K562 (cell line): ENCODE results near the gene VPS13D. TPM values are rescaled to one million over a fixed set of nuclear protein-coding genes. Genes with fewer than 3 reads are reported as not detected.
A peak's percentile ranks its signal among the peaks of the same experiment; 100 is the strongest.

Experiments used
- CBFA2T2 ChIP-seq: fragments of 450-650 bp; conservative IDR thresholded peaks from 2 replicates; pipeline ENCODE4 v1.6.1; 2017; ENCODE audit warnings: mild to moderate bottlenecking
- CREM ChIP-seq: IDR thresholded peaks from 2 replicates; pipeline ENCODE4 v1.6.1; 2014; ENCODE audit warnings: antibody characterized with exemption, low read depth
- FOXA1 ChIP-seq: fragments of 450-650 bp; IDR thresholded peaks from 2 replicates; pipeline ENCODE4 v1.6.1; 2016; ENCODE audit warnings: mild to moderate bottlenecking, borderline replicate concordance
- FOXO4 ChIP-seq: fragments of 450-650 bp; formaldehyde crosslinking; IDR thresholded peaks from 2 replicates; pipeline ENCODE4 v1.4.0; 2020; ENCODE audit warnings: mild to moderate bottlenecking, moderate library complexity
- KLF16 ChIP-seq: IDR thresholded peaks from 2 replicates; pipeline ENCODE4 v1.6.1; 2016; ENCODE audit warnings: antibody characterized with exemption
- LEF1 ChIP-seq: fragments of 450-650 bp; IDR thresholded peaks from 2 replicates; pipeline ENCODE4 v1.6.1; 2016; ENCODE audit warnings: mild to moderate bottlenecking
- MAZ ChIP-seq, 2 experiments: fragments of 450-650 bp in 1 of 2; sonication (generic) in 1 of 2; formaldehyde crosslinking; IDR thresholded peaks in 1 of 2; conservative IDR thresholded peaks in 1 of 2; 2 replicates each; pipeline versions ENCODE4 v1.4.0 to v1.5.0; 2020; ENCODE audit warnings: mild to moderate bottlenecking in 1 of 2, missing genetic modification reagents in 1 of 2
- MCM2 ChIP-seq: fragments of 450-650 bp; IDR thresholded peaks from 2 replicates; pipeline ENCODE4 v1.6.1; 2017; ENCODE audit warnings: low read depth, mild to moderate bottlenecking
- NEUROD1 ChIP-seq: fragments of 150-350 bp; IDR thresholded peaks from 2 replicates; pipeline ENCODE4 v1.6.1; 2014; ENCODE audit warnings: borderline replicate concordance, low read length, low read depth; ENCODE audit not compliant: partially characterized antibody
- NR2C2 ChIP-seq, 2 experiments: fragments of 200-800 bp in 1 of 2; sonication (Bioruptor generic) in 1 of 2; sonication (generic) in 1 of 2; formaldehyde crosslinking in 1 of 2; IDR thresholded peaks; 2 replicates each; pipeline versions ENCODE4 v1.6.1 to v1.8.0; 2016 to 2022; ENCODE audit warnings: mild to moderate bottlenecking in 1 of 2, missing compliant biosample characterization in 1 of 2, missing genetic modification characterization in 1 of 2, missing genetic modification reagents in 1 of 2
- NR4A1 ChIP-seq, 2 experiments: fragments of 250-450 bp in 1 of 2; fragments of 450-650 bp in 1 of 2; sonication (Bioruptor Pico) in 1 of 2; IDR thresholded peaks; 2 replicates each; pipeline versions ENCODE4 v1.4.0 to v1.6.1; 2016 to 2020; ENCODE audit warnings: mild to moderate bottlenecking in 2 of 2, missing compliant biosample characterization in 1 of 2, missing genetic modification characterization in 1 of 2, moderate library complexity in 1 of 2
- SPI1 ChIP-seq: IDR thresholded peaks from 2 replicates; pipeline ENCODE4 v1.6.1; 2011; ENCODE audit warnings: low read depth, low read length, control low read depth, borderline replicate concordance
- ZNF239 ChIP-seq: fragments of 250-450 bp; sonication (Bioruptor Pico); IDR thresholded peaks from 2 replicates; pipeline ENCODE4 v1.4.0; 2020; ENCODE audit warnings: mild to moderate bottlenecking
- polyA plus RNA-seq, 8 experiments: library from polyadenylated mRNA; depleted of rRNA in 4 of 8; stranded (reverse) in 5 of 8; unstranded in 3 of 8; fragments of >200 nt; fragmentation: Nextera tagmentation in 2 of 8; fragmentation: Illumina TruSeq in 1 of 8; extraction: Ambion mirVana in 2 of 8; extraction: Trizol in 1 of 8; gene quantifications; 2 replicates each; pipeline versions ENCODE4 v1.2.1 to v1.2.3, GENCODE V29; 2011 to 2014; ENCODE audit warnings: inconsistent platforms in 1 of 8, missing spikeins in 1 of 8
- total RNA-seq, 7 experiments: library from RNA; depleted of rRNA in 6 of 7; stranded (reverse); fragments of >200 nt in 6 of 7; fragmentation: Illumina TruSeq in 2 of 7; extraction: Trizol in 2 of 7; gene quantifications; 2 replicates each; pipeline versions ENCODE4 v1.2.1 to v1.2.3, GENCODE V29; 2011 to 2021; ENCODE audit warnings: low replicate concordance in 1 of 7
- TF ChIP-seq, protein P1 (sequence below): fragments of 250-450 bp; sonication (Bioruptor Pico); IDR thresholded peaks from 2 replicates; pipeline ENCODE4 v1.4.0; 2020; ENCODE audit warnings: mild to moderate bottlenecking, moderate library complexity
- TF ChIP-seq, protein P2 (sequence below): IDR thresholded peaks from 3 replicates; pipeline ENCODE4 v1.6.1; 2011; ENCODE audit warnings: borderline replicate concordance, mild to moderate bottlenecking; ENCODE audit not compliant: insufficient read length, insufficient read depth
- TF ChIP-seq, protein P3 (sequence below): fragments of 250-450 bp; sonication (Bioruptor Pico); IDR thresholded peaks from 2 replicates; pipeline ENCODE4 v1.5.0; 2021; ENCODE audit warnings: mild to moderate bottlenecking, borderline replicate concordance
- TF ChIP-seq, protein P4 (sequence below): fragments of 450-650 bp; conservative IDR thresholded peaks from 2 replicates; pipeline ENCODE4 v1.6.1; 2016; ENCODE audit warnings: missing genetic modification characterization, low read depth, mild to moderate bottlenecking, control low read depth, missing compliant biosample characterization

The VPS13D gene
- total and polyA plus RNA-seq, 9 of the 15 experiments (the other 6 are each of a cell fraction or from before 2014, with no cell fraction given): 6.1 to 51.5 (median 38.5) TPM

GRCh38 chr1:12541274-12542137 lies 311.7 kb downstream of the VPS13D start (continued):
- no peak for TF ChIP-seq FOXO4
- TF ChIP-seq SPI1: peak; percentile 19; the same call in 1 of the 2 replicates
- TF ChIP-seq, protein P1, sequence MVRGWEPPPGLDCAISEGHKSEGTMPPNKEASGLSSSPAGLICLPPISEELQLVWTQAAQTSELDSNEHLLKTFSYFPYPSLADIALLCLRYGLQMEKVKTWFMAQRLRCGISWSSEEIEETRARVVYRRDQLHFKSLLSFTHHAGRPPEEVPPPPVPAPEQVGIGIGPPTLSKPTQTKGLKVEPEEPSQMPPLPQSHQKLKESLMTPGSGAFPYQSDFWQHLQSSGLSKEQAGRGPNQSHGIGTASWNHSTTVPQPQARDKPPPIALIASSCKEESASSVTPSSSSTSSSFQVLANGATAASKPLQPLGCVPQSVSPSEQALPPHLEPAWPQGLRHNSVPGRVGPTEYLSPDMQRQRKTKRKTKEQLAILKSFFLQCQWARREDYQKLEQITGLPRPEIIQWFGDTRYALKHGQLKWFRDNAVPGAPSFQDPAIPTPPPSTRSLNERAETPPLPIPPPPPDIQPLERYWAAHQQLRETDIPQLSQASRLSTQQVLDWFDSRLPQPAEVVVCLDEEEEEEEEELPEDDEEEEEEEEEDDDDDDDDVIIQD (CRISPR knock-in tag): no peak
- TF ChIP-seq, protein P2, sequence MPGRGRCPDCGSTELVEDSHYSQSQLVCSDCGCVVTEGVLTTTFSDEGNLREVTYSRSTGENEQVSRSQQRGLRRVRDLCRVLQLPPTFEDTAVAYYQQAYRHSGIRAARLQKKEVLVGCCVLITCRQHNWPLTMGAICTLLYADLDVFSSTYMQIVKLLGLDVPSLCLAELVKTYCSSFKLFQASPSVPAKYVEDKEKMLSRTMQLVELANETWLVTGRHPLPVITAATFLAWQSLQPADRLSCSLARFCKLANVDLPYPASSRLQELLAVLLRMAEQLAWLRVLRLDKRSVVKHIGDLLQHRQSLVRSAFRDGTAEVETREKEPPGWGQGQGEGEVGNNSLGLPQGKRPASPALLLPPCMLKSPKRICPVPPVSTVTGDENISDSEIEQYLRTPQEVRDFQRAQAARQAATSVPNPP: no peak
- TF ChIP-seq NR2C2 (CRISPR knock-in tag; IDR thresholded peaks at IDR 0.05): 0 out of 2 replicates have a peak, but pooled peaks have one; percentile 29
- peak; percentile 83 for TF ChIP-seq NR2C2 (tag; IDR thresholded peaks at IDR 0.05)
- TF ChIP-seq, protein P3, sequence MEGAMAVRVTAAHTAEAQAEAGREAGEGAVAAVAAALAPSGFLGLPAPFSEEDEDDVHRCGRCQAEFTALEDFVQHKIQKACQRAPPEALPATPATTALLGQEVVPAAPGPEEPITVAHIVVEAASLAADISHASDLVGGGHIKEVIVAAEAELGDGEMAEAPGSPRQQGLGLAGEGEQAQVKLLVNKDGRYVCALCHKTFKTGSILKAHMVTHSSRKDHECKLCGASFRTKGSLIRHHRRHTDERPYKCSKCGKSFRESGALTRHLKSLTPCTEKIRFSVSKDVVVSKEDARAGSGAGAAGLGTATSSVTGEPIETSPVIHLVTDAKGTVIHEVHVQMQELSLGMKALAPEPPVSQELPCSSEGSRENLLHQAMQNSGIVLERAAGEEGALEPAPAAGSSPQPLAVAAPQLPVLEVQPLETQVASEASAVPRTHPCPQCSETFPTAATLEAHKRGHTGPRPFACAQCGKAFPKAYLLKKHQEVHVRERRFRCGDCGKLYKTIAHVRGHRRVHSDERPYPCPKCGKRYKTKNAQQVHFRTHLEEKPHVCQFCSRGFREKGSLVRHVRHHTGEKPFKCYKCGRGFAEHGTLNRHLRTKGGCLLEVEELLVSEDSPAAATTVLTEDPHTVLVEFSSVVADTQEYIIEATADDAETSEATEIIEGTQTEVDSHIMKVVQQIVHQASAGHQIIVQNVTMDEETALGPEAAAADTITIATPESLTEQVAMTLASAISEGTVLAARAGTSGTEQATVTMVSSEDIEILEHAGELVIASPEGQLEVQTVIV: no peak
- TF ChIP-seq NEUROD1: peak; percentile 6
- TF ChIP-seq KLF16: 0 out of 2 replicates have a peak, but pooled peaks have one; percentile 7
- TF ChIP-seq NR4A1 (CRISPR knock-in tag; IDR thresholded peaks at IDR 0.05): no peak; the same call in 1 of the 2 replicates
- no peak for TF ChIP-seq NR4A1 (tag; IDR thresholded peaks at IDR 0.05)
- TF ChIP-seq CREM: peak; percentile 68; the same call in 1 of the 2 replicates
- no peak for TF ChIP-seq MCM2
- TF ChIP-seq ZNF239: no peak
- TF ChIP-seq LEF1: peak; percentile 63; the same call in 1 of the 2 replicates
- TF ChIP-seq, protein P4, sequence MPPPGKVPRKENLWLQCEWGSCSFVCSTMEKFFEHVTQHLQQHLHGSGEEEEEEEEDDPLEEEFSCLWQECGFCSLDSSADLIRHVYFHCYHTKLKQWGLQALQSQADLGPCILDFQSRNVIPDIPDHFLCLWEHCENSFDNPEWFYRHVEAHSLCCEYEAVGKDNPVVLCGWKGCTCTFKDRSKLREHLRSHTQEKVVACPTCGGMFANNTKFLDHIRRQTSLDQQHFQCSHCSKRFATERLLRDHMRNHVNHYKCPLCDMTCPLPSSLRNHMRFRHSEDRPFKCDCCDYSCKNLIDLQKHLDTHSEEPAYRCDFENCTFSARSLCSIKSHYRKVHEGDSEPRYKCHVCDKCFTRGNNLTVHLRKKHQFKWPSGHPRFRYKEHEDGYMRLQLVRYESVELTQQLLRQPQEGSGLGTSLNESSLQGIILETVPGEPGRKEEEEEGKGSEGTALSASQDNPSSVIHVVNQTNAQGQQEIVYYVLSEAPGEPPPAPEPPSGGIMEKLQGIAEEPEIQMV (tag): no peak
- no peak for TF ChIP-seq FOXA1
- TF ChIP-seq CBFA2T2: no peak; the same call in 1 of the 2 replicates
- TF ChIP-seq MAZ (CRISPR knock-in tag; conservative IDR thresholded peaks at IDR 0.05 in 1 of 2, IDR thresholded peaks at IDR 0.05 in 1 of 2): 0 out of 4 replicates have a peak, but pooled peaks of 1 of the 2 experiments have one; percentile 36
